Mammary epithelial cell (primary cell): ENCODE measurements around the gene TSHZ3.

Source experiments
- EZH2 ChIP-seq: IDR thresholded peaks from 2 replicates; pipeline ENCODE4 v1.6.1; 2012; ENCODE audit warnings: low read length, inconsistent platforms, borderline replicate concordance
- TF ChIP-seq, protein P1 (sequence below), 2 donors: IDR thresholded peaks in 1 of 2; conservative IDR thresholded peaks in 1 of 2; 2 replicates each; pipeline ENCODE4 v1.5.1; 2011 to 2012; ENCODE audit warnings: inconsistent platforms in 2 of 2, low read length in 2 of 2, mild to moderate bottlenecking in 2 of 2, control low read depth in 1 of 2, low read depth in 1 of 2; ENCODE audit not compliant: insufficient read depth in 1 of 2; ENCODE audit errors: extremely low read depth in 1 of 2

- TF ChIP-seq, protein P1, sequence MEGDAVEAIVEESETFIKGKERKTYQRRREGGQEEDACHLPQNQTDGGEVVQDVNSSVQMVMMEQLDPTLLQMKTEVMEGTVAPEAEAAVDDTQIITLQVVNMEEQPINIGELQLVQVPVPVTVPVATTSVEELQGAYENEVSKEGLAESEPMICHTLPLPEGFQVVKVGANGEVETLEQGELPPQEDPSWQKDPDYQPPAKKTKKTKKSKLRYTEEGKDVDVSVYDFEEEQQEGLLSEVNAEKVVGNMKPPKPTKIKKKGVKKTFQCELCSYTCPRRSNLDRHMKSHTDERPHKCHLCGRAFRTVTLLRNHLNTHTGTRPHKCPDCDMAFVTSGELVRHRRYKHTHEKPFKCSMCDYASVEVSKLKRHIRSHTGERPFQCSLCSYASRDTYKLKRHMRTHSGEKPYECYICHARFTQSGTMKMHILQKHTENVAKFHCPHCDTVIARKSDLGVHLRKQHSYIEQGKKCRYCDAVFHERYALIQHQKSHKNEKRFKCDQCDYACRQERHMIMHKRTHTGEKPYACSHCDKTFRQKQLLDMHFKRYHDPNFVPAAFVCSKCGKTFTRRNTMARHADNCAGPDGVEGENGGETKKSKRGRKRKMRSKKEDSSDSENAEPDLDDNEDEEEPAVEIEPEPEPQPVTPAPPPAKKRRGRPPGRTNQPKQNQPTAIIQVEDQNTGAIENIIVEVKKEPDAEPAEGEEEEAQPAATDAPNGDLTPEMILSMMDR (conservative IDR thresholded peaks at IDR 0.05 in 1 of 2, IDR thresholded peaks at IDR 0.05 in 1 of 2; ENCODE audit: extremely low read depth in 1 of 2, insufficient read depth in 1 of 2, low read depth in 1 of 2, low read length in 2 of 2): no peak
- TF ChIP-seq EZH2: no peak
Measured at GRCh38 chr19:31277516-31277915, 71.7 kb downstream of the TSHZ3 start.
